Inflammatory macrophage (primary cell): Measurements from ENCODE around the gene ACSS1.

Source experiments
- DNase-seq, 2 donors: peaks; one replicate each; pipeline ENCODE4 v3.0.0-alpha.2; 2020 to 2022

The ACSS1 gene

GRCh38 chr20:25030649-25031207 lies 27.2 kb downstream of the ACSS1 start:
- DNase-seq, result no peak

DNA sequence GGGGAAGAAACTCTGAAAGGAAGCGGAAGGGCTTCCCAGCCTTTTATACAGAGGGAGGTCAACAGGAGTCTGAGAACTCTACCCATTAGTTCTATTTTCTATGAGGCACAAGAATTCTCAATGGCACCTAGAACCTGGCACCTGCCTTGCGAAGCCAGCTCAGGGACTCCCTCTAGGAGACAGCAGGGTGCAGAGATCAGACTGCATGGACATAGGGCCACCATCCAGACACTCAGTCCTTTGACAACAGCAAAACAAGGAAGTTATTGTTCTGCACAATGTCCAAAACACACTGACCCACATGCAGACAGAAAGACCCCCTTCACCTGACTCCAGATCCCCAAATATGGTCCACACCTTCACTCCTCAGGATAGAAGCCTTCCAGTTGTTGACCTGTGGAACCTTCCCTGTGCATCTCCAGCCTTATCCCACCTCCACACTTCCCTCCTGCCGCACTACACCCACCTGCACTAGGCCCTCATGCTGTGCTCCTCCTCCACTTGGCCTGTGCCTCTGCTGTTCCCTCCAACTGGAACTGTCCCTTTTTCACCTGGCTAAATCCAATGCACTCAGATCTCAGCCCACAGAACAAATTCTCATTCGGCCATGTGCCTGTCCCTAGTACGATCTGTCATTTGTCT lies 27.8 kb downstream of the ACSS1 start:
- DNase-seq, result no peak

DNA sequence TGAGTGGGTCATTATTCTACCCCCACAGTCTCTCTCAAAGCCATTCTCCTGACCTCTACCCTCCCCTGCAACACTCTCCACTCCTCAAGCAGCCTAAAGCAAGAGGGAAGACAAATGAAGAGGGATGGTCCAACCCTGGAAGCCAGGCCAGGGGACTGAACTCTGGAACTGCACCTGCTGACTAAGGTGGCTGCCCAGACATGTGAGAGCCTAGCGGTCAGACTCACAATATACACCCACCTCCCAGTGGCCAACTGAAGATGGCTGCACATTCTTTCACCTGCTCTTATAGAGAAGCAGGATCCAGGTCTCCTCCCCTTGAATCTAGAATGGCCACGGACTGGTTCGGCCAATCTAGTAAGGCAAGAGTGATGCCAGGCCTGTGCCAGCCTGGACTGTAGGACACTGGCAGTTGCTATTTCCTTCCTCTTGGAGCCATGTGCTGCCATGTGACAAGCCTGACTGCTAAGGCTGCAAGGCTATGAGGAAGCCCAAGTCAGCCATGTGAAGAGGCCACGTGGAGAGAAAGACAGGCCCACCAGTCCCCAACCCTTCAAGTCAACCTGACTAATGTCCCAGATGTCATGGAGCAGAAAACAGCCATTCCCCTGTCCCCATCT lies 31.8 kb downstream of the ACSS1 start:
- DNase-seq, result peak; percentile 46 to 63

DNA sequence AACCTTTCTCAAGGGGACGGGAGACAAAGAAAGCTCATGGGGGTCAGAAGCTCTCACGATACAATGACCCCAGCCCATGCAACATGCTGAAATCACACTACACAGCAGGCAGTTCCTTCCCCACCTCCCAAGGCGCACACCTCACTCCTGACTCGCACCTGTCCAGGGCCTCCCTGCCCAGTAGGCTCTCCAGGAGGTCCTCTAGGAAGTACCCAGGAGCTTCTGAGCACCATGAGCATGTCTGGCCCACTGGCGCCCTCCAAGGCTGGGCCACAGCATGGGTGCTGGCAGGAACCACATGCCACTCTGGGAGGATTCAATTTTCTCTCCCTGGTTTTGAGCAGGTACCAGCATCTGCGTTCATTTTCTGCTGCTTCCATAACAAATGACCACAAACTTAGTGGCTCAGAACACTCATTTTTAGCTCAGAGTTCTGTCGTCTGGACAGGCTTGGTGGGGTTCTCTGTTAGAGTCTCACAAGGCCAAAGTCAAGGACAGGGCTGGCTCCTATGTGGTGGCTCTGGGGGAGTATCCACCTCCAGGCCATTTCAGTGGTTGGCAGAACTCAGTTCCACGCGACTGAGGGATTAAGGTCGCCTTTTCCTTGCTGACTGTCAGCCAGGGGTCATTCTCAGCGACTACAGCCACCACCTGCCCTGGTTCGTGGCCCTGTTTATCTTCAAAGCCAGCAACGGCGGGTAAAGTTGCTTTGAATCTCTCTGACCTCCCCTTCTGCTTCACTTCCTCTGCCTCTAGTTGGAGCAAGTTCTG lies 32.7 kb downstream of the ACSS1 start:
- DNase-seq, result no peak

- DNase-seq, result no peak
These were observed 33.8 kb downstream of the ACSS1 start for GRCh38 chr20:25024171-25024570.

DNA sequence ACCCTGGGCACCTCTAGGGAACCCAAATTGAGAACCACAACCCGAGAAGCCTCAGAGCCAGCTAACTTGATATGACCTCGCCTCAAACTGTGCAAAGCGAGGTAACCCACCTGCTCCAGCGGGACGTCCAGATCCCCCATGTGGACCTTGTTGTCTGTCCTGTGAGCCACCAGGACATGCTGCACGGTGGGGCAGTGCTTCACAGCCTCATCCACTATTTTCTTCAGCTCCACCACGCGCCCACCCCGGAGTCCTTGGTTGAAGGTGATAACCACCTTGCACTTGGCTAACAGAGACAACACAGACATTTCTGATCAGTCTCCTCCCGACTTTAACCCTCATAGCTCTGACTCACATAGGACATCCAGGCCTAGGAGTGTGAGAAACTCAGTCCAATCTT lies 34.6 kb downstream of the ACSS1 start:
- no peak for DNase-seq

GRCh38 chr20:25022680-25023079 lies 35.3 kb downstream of the ACSS1 start:
- no peak for DNase-seq

GRCh38 chr20:25021336-25021735 lies 36.6 kb downstream of the ACSS1 start:
- DNase-seq, result no peak

GRCh38 chr20:25020901-25021301 lies 37.0 kb downstream of the ACSS1 start:
- no peak for DNase-seq

DNA sequence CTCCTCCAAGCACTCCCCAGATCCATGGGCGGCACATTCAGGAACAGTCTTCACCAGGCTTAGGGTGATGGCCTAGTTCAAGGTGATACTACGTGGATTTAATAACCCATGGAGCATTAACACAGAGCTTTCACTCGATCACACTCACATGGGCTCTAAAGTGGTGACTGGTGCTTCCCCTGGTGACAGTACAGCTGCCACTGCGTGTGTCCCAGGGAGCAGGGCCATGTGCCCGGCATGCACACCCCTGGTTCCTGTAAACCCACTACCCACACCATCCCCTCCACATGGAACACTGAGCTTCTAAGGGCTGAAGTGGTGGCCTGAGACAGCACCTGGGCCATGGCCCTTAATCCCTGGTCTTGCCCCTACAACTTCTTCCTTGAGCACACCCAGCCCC lies 37.6 kb downstream of the ACSS1 start:
- no peak for DNase-seq

DNA sequence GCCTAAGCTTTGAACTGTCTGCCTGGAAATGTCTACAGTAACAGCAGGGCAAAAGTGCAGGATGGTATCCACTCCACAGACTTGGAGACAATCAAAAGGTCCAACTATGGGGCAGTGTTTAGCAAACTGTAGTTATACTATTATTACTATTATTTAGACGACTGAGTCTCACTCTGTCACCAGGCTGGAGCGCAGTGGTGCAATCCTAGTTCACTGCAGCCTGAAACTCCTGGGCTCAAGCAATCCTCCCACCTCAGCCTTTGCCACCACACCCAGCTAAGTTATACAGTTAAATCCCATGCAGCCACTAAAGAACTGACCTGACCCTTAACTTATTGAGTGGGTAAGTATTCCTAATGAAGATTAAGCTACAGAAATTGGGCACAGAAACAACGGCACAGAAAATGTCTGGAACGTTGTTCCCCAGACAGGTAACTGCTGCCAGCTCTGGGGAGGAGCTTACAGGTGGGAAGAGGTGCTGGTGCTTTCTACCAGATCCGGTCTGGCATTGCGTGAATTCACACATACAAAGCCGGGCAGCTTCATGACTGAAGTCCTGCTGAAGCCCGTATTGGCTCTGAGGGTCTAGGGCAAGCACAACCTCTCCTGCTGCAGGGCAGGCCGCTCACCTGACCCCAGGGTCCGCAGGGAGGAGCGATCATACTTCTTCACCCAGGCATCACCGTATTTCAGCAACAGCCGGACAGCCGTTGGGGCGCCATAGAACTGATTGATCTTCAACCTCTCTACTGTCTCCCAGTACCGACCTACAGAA lies 38.4 kb downstream of the ACSS1 start:
- no peak for DNase-seq

- DNase-seq, result no peak
These were observed 39.1 kb downstream of the ACSS1 start for GRCh38 chr20:25018841-25019240.

DNA sequence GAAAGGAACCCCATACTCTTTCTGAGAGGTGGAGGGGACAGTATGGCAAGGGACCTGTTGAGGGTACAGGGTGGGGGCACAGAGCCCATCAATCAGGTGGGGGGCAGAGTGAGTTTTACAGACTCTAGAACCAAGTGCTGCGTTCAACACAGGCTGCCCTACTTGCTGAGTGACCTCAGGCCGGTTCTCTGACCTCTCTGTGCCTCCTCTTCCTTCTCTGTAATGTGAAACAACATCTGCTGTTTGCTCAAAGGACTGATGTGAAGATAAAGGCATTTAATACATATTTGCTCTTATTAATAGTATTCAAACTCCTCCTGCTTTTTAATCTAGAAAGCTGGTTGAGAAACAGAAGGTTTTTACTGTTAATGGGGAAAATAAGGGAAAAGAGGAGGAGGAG lies 39.5 kb downstream of the ACSS1 start:
- DNase-seq, result no peak

GRCh38 chr20:25017257-25017803 lies 40.6 kb downstream of the ACSS1 start:
- DNase-seq, result no peak

DNA sequence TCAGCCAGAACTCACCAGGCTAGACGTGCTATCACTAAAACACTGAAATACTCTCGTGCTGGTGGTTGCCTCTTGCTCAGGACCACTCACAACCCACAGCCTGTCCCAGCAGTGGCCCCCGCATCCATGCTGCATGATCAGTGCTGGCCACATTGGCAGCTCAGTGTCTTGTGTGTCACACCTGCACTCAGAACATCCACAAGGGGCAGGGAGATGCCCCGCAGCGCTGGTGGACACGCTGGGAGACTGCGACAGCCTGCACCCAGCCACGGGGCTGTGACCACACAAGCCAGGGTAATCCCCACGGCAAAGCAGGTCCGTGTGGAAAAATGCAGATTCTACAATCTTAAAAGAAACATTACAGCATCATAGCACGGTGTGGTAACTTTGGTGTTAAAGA lies 41.5 kb downstream of the ACSS1 start:
- no peak for DNase-seq

GRCh38 chr20:25015986-25016385 lies 42.0 kb downstream of the ACSS1 start:
- no peak for DNase-seq

DNA sequence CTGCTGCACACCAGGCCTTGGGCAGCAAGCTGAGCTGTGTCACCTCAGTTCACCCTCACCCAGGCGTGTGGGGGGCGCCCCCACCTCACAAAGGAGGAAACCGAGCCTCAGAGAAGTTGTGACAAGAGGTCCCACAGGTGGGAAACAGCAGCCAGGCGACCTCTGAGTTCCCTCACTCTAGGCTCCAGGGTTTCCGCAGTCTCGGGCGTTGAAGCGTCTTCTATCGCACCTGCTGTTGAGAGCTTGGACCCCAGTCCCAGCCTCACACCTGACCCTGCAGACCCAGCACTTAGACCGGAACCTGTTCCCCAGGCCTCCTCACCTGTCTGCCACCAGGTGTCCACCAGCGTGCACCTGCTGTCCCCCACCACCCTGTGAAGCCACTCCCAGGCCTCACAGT lies 43.1 kb downstream of the ACSS1 start:
- no peak for DNase-seq

- no peak for DNase-seq
These were observed 44.2 kb downstream of the ACSS1 start for GRCh38 chr20:25013478-25014380.

DNA sequence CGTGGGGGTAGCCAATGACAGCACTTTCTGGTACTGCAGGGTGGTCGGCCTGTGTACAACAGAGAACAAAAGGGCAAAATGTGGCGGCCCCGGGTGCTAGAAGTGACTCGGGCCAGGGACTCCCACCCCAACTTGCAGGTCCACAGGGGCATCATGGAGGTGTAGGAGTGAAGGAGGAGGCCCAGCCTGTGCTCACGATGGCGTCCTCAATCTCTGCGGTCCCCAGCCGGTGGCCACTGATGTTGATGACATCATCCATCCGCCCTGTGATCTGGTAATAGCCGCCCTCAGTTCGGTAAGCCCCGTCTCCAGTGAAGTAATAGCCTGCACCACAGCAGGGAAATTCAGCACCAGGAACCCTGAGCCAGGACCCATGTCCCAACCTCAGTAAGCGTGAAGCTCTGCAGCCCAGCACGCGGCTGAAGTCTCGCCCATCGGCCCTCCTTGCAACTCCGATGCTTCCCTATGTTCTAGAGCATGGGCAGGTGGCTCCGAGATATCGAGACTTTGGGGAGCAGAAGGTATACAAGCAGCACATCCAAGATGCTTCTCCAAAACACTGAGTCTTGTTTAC lies 45.2 kb downstream of the ACSS1 start:
- no peak for DNase-seq

DNA sequence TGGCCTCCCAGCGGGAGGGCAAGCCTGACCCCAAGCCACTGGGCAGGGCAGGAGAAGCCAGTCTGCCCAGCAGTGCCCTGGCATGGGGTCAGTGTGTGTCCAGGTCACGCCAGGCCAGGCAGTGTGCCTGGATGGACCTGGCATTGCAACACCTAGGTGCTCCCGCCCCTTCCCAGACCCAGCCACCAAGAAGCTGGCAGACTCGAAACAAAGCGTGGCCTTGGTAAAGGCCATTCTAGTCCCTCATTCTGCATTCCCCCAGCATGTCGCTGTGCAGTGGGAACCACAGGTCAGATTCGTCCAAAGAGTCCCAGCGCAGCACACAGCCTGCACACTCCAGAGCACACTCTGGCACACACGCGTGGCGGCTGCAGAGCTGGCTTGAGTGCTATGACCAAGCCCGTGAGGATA lies 46.1 kb downstream of the ACSS1 start:
- no peak for DNase-seq

DNA sequence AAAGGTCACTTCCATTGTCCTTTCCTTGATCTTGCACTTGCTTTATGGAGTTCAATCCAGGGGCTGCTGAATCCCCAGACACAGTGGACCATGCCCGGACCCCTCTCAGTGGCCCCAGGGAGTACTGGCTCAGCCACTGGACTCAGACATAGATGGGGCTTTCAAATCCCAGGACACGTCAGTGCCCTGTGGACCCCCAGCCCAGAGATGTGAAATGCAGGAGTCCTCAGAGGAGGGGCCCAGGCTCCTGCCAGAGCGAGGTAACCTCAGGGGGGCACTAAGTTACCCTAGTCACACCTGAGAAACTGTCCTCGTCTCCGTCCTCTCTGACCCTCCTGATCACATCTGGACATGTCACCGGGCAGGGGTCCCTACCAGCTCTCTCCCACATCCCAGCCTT lies 46.7 kb downstream of the ACSS1 start:
- DNase-seq, result no peak
